Measurements from ENCODE around the gene PEX14.

PEX14 gene

GRCh38 chr1:10653370-10654125 is 178.8 kb downstream of the PEX14 start:
- no peak for DNase-seq

- DNase-seq = no peak
Observed at GRCh38 chr1:10655002-10655401, 180.3 kb downstream of the PEX14 start.

- no peak for DNase-seq
Observed at GRCh38 chr1:10656431-10656830, 181.7 kb downstream of the PEX14 start.

GRCh38 chr1:10657088-10657847 is 182.5 kb downstream of the PEX14 start:
- no peak for DNase-seq

- no peak for DNase-seq
Observed at GRCh38 chr1:10658396-10659066, 183.8 kb downstream of the PEX14 start.

DNA sequence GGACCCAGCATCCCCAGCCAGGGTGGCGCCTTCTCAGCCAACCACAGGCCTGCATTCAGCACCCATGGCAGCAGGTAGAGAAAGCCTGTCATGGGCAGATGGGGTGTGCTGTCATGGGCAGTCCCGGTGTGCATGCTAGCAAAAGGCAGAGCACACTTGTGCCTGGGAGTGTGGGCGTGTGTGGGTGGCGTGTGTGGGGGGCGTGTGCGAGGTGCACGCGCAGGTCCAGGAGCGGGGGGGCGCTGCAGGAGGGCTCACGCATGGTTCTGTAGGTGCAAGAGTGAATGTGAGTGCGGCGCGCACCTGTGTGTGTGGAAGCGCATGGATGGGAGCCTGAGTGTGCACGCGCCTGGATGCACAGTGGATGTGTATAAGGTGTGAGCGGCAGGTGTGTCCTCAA is 184.5 kb downstream of the PEX14 start:
- no peak for DNase-seq

- no peak for DNase-seq
Observed at GRCh38 chr1:10659646-10660540, 185.1 kb downstream of the PEX14 start.

DNA sequence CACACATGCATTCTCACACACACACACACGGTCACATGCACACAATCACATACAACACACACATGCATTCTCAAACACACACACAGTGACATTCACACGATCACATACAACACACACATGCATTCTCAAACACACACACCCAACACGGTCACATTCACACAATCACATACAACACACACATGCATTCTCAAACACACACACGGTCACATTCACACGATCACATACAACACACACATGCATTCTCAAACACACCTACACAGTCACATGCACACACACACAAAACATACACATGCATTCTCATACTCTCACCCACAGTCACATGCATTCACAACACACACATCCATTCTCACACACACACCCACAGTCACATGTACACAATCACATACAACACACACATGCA is 186.7 kb downstream of the PEX14 start:
- DNase-seq = no peak

- no peak for DNase-seq
Observed at GRCh38 chr1:10662090-10662688, 187.4 kb downstream of the PEX14 start.

GRCh38 chr1:10662824-10663677 is 188.3 kb downstream of the PEX14 start:
- DNase-seq = no peak

GRCh38 chr1:10663678-10664035 is 188.9 kb downstream of the PEX14 start:
- no peak for DNase-seq

- no peak for DNase-seq
Observed at GRCh38 chr1:10664251-10664650, 189.5 kb downstream of the PEX14 start.

DNA sequence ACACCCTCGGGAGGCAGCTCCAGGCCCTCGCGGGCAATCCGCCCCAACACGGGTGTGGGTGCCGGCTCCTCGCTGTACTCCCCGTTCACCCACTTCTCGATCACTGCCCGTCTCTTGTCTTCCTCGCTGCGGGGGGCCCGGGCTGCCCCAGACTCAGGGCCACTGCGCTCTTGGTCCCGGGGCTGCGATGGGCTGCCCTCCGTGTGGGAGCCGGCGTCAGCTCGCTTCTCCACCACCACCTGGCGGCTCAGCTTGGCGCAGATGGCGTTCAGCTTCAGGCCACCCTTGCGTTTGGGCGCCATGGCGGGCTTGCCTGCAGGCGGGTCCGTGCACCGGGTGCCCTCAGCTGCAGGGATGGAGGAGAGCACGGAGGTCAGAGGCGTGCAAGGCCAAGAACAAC is 190.5 kb downstream of the PEX14 start:
- DNase-seq = no peak

GRCh38 chr1:10665930-10666850 is 191.4 kb downstream of the PEX14 start:
- no peak for DNase-seq

GRCh38 chr1:10667861-10668761 is 193.4 kb downstream of the PEX14 start:
- no peak for DNase-seq

DNA sequence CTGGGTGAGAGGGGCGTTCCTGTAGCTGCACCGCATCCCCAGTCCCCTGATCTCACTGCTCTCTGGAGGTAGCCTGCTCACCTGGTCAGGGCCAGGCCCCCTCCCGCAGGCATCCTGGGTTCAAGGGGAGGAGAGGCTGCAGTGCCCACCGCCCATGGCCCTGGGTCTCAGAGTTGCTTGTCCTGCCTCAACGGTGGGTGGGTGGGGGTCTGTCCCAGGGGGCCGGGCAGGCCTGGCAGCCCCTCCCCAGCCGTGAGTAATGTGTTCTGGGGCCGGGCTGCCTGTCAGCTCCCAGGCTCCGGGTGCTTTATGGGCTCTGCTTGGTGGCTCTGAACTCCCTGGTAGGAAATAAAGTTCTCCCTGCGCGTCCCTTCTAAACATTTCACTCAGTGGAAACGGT is 194.8 kb downstream of the PEX14 start:
- no peak for DNase-seq

DNA sequence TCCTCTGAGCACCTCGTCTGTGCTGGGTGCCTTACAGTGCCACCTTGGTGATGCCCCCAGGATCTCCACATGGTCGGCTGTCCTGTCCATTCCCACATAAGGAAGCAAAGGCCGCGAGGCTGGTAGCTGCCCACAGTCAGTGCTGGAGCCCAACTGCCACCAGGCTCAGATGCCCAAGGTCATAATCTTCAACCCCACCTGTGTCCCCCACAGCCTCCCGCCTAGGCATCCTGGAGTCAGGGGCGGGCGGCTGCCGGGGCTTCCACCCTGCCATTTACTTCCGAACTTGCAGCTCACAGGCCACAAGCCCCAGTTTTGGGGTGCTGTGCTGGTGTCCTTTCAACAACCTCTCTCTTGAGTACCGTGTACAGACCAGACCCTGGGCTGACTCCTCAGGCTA is 195.4 kb downstream of the PEX14 start:
- DNase-seq = no peak

- DNase-seq = no peak
Observed at GRCh38 chr1:10671090-10671489, 196.3 kb downstream of the PEX14 start.

GRCh38 chr1:10671622-10672342 is 197.0 kb downstream of the PEX14 start:
- DNase-seq = no peak
